ENCODE measurements around the gene PFKFB1. TPM values are rescaled to one million over a fixed set of nuclear protein-coding genes. Genes with fewer than 3 reads are reported as not detected.

Gene PFKFB1
- total and polyA plus RNA-seq, 2 of the 13 experiments (the other 11 are each of a cell fraction or from before 2014, with no cell fraction given) = 1.5 to 2.9 TPM

GRCh38 chrX:54944816-54945215, 49.2 kb downstream of the PFKFB1 start:
- DNase-seq (ENCODE audit: low spot score) = no peak
- POLR2A ChIA-PET = no interaction called here
- Histone ChIP-seq H3K4me2 (ENCODE audit: low read depth, low read length) (no peak overlapping the region), H3K4me3 (replicated peaks in 1 of 3; ENCODE audit: insufficient read depth in 1 of 3, low read depth in 2 of 3, low read length in 3 of 3) (no peak overlapping the region), H3K9ac (ENCODE audit: insufficient read depth, low read depth, low read length) (no peak overlapping the region), H4K20me1 (ENCODE audit: insufficient read depth, low read length) (no peaks in the 10 kb centered on the region), H3K27ac (ENCODE audit: extremely low read length, insufficient read depth, low read length) (no peak overlapping the region), H3K9me3 (ENCODE audit: low read length) (no peaks in the 10 kb centered on the region), H3K79me2 (ENCODE audit: insufficient read depth, low read length) (no peaks in the 10 kb centered on the region), H3K27me3 (ENCODE audit: control insufficient read depth in 1 of 2, insufficient read depth in 2 of 2, low read length in 2 of 2) (no peaks in the 10 kb centered on the region), H3K4me1 (ENCODE audit: insufficient read depth, low read length) (no peaks in the 10 kb centered on the region), H2AFZ (ENCODE audit: low read length) (no peak overlapping the region), H3K36me3 (replicated peaks in 1 of 2; ENCODE audit: control insufficient read depth in 1 of 2, insufficient read depth in 2 of 2, low read length in 2 of 2) (no peaks in the 10 kb centered on the region)
- intact Hi-C loops (cut with micrococcal nuclease; ENCODE audit: unreplicated experiment) (no loop called here), in situ Hi-C loops (cut with HindIII; ENCODE audit: extremely low pct_ligation_motif_present, low pct_unique_long_range_greater_than_20kb) (no loop called here)
- FAIRE-seq = no peak
- no TSS peak for BruUV-seq (replicated peaks)
- TF ChIP-seq SMAD9 (CRISPR knock-in tag; IDR thresholded peaks at IDR 0.05) (no peak), IRF1 (CRISPR knock-in tag; IDR thresholded peaks at IDR 0.05; ENCODE audit: low read depth) (no peak), KAT7 (CRISPR knock-in tag; IDR thresholded peaks at IDR 0.05; ENCODE audit: borderline replicate concordance) (no peak), GFI1 (CRISPR knock-in tag; IDR thresholded peaks at IDR 0.05; ENCODE audit: borderline replicate concordance) (no peak), CERS6 (CRISPR knock-in tag; IDR thresholded peaks at IDR 0.05) (no peak), HDAC2 (CRISPR knock-in tag; IDR thresholded peaks at IDR 0.05) (no peak), ZNF607 (CRISPR knock-in tag; IDR thresholded peaks at IDR 0.05; ENCODE audit: borderline replicate concordance) (no peak), ZNF234 (CRISPR knock-in tag; conservative IDR thresholded peaks at IDR 0.05) (no peak), MLLT10 (CRISPR knock-in tag; IDR thresholded peaks at IDR 0.05) (no peak), PBX2 (CRISPR knock-in tag; IDR thresholded peaks at IDR 0.05) (no peak), ZNF780A (CRISPR knock-in tag; IDR thresholded peaks at IDR 0.05) (no peak)
- CTCF ChIA-PET (ENCODE audit: low intra/inter-chr PET ratio, low total read pairs) = no interaction called here
- no peak for ATAC-seq

Measured in HepG2 (cell line).